Endodermal cell (in vitro differentiated cells): Measurements from ENCODE around the gene PPP1CB. TPM values are rescaled to one million over a fixed set of nuclear protein-coding genes. Genes with fewer than 3 reads are reported as not detected.

Experiments used
- DNase-seq: peaks from one replicate; pipeline ENCODE4 v3.0.0-alpha.2; 2017
- H3K27ac ChIP-seq: 2 replicates; pipeline ENCODE4 v1.5.1; 2013; ENCODE audit warnings: mild to moderate bottlenecking, low read depth, low read length, moderate library complexity
- H3K27me3 ChIP-seq: 2 replicates; pipeline ENCODE4 v1.6.1; 2013; ENCODE audit warnings: mild to moderate bottlenecking, low read length, moderate library complexity; ENCODE audit not compliant: insufficient read depth, control insufficient read depth, poor library complexity, severe bottlenecking
- H3K36me3 ChIP-seq: 2 replicates; pipeline ENCODE4 v1.7.0; 2013; ENCODE audit warnings: mild to moderate bottlenecking, low read length, moderate library complexity; ENCODE audit not compliant: control insufficient read depth, insufficient read depth
- H3K4me1 ChIP-seq: one replicate; pipeline ENCODE4 v1.7.0; 2013; ENCODE audit warnings: low read length; ENCODE audit not compliant: control insufficient read depth, insufficient read depth
- H3K4me3 ChIP-seq: 2 replicates; pipeline ENCODE4 v1.5.1; 2013; ENCODE audit warnings: mild to moderate bottlenecking, low read length, moderate library complexity
- H3K9ac ChIP-seq: 2 replicates; pipeline ENCODE4 v1.6.1; 2013; ENCODE audit warnings: mild to moderate bottlenecking, low read length, moderate library complexity; ENCODE audit not compliant: poor library complexity, severe bottlenecking; ENCODE audit errors: extremely low read depth
- H3K9me3 ChIP-seq: 2 replicates; pipeline ENCODE4 v1.6.1; 2013; ENCODE audit warnings: mild to moderate bottlenecking, low read length, moderate library complexity; ENCODE audit not compliant: control insufficient read depth
- H3K27ac Mint-ChIP-seq: 2 replicates; pipeline ENCODE4 v1.8.0; 2020; ENCODE audit warnings: mixed read lengths
- H3K27me3 Mint-ChIP-seq: 2 replicates; pipeline ENCODE4 v1.8.0; 2021; ENCODE audit warnings: mild to moderate bottlenecking, mixed read lengths; ENCODE audit not compliant: insufficient read depth
- H3K36me3 Mint-ChIP-seq: 2 replicates; pipeline ENCODE4 v1.8.0; 2020; ENCODE audit warnings: low read depth, mixed read lengths
- H3K4me1 Mint-ChIP-seq: 2 replicates; pipeline ENCODE4 v1.8.0; 2020; ENCODE audit warnings: mixed read lengths
- H3K4me3 Mint-ChIP-seq: 2 replicates; pipeline ENCODE4 v1.8.0; 2020; ENCODE audit warnings: mild to moderate bottlenecking, moderate library complexity, mixed read lengths
- H3K9me3 Mint-ChIP-seq: 2 replicates; pipeline ENCODE4 v1.8.0; 2020; ENCODE audit warnings: mild to moderate bottlenecking, mixed read lengths
- CTCF ChIP-seq: fragments of 200-600 bp; sonication (generic); conservative IDR thresholded peaks from 2 replicates; pipeline ENCODE4 v1.5.0; 2021; ENCODE audit warnings: antibody characterized with exemption, mild to moderate bottlenecking
- WGBS, 2 experiments: methylation state at CpG; one replicate each; pipeline versions ENCODE4 v1.1.5 to v1.1.7; 2013; ENCODE audit warnings: missing lambda C conversion rate in 2 of 2, mixed read lengths in 1 of 2; ENCODE audit not compliant: insufficient coverage in 1 of 2, insufficient read length in 1 of 2; 5-methylcytosine and 5-hydroxymethylcytosine counted together
- total RNA-seq, 2 donors: library from RNA; stranded (reverse); fragmentation: NEBNext Ultra II Directional in 1 of 2; extraction: Animal tissue kit (Norgen Biotek cat#: 25700) in 1 of 2; gene quantifications; 2 replicates in 1 of 2; 3 replicates in 1 of 2; pipeline ENCODE4 v1.2.1, GENCODE V29; 2021

The PPP1CB gene
- total RNA-seq, 2 donors from 2014 or later, result 175 to 201 TPM

GRCh38 chr2:28809927-28810326 lies 58.3 kb downstream of the PPP1CB start:
- H3K4me3 Mint-ChIP-seq, result peak overlapping the region; percentile 45
- DNase-seq, result peak; percentile 44
- Histone ChIP-seq H3K4me3 (peak overlapping the region; percentile 78), H3K27ac (no peak overlapping the region), H3K36me3 (peaks cover 13% of the 10 kb centered on the region), H3K9ac (no peak overlapping the region), H3K9me3 (no peaks in the 10 kb centered on the region), H3K4me1 (no peaks in the 10 kb centered on the region), H3K27me3 (peaks cover 9% of the 10 kb centered on the region)
- H3K36me3 Mint-ChIP-seq, result peaks cover 24% of the 10 kb centered on the region
- no peak for TF ChIP-seq CTCF
- H3K27me3 Mint-ChIP-seq, result peaks cover 26% of the 10 kb centered on the region
- H3K27ac Mint-ChIP-seq, result no peak overlapping the region
- peaks cover 4% of the 10 kb centered on the region for H3K9me3 Mint-ChIP-seq
- 76 to 84% methylated on average over 5 to 10 of the region's 10 CpGs for WGBS, 2 experiments
- no peaks in the 10 kb centered on the region for H3K4me1 Mint-ChIP-seq

- no peak for TF ChIP-seq CTCF
- Mint-ChIP-seq H3K27me3 (peaks cover 26% of the 10 kb centered on the region), H3K9me3 (peaks cover 4% of the 10 kb centered on the region), H3K27ac (no peak within 1 kb of the TSS), H3K4me1 (no peaks in the 10 kb centered on the region), H3K36me3 (peaks cover 17% of the 10 kb centered on the region), H3K4me3 (peak within 1 kb of the TSS; percentile 45)
- Histone ChIP-seq H3K9ac (peak within 1 kb of the TSS; percentile 31), H3K9me3 (no peaks in the 10 kb centered on the region), H3K27ac (peak within 1 kb of the TSS; percentile 61), H3K36me3 (peaks cover 7% of the 10 kb centered on the region), H3K4me3 (peak within 1 kb of the TSS; percentile 78), H3K27me3 (peaks cover 9% of the 10 kb centered on the region), H3K4me1 (no peaks in the 10 kb centered on the region)
- 18 to 42% methylated on average over 43 to 97 of the region's 97 CpGs for WGBS, 2 experiments
- DNase-seq, result peak; percentile 93
Observed at GRCh38 chr2:28810384-28811285, 59.0 kb downstream of the PPP1CB start, which contains the start of gene SPDYA. SPDYA (plus strand) TSS chr2:28810834; CDS start chr2:28816015, 5,181 bp downstream.

- no peaks in the 10 kb centered on the region for H3K36me3 Mint-ChIP-seq
- Histone ChIP-seq H3K9ac (no peak overlapping the region), H3K9me3 (no peaks in the 10 kb centered on the region), H3K36me3 (no peaks in the 10 kb centered on the region), H3K4me3 (no peak overlapping the region), H3K4me1 (no peaks in the 10 kb centered on the region), H3K27me3 (no peaks in the 10 kb centered on the region), H3K27ac (no peak overlapping the region)
- no peak overlapping the region for H3K4me3 Mint-ChIP-seq
- no peak for TF ChIP-seq CTCF
- H3K27me3 Mint-ChIP-seq, result no peaks in the 10 kb centered on the region
- no peak for DNase-seq
- H3K9me3 Mint-ChIP-seq, result no peaks in the 10 kb centered on the region
- WGBS, 2 experiments, result 83 to 94% methylated on average over 3 of the region's 3 CpGs
- peaks cover 1% of the 10 kb centered on the region for H3K4me1 Mint-ChIP-seq
- no peak overlapping the region for H3K27ac Mint-ChIP-seq
Observed at GRCh38 chr2:28818053-28818452, 66.4 kb downstream of the PPP1CB start.
